Neural cell (in vitro differentiated cells): ENCODE data around the gene PHKG1. TPM values are rescaled to one million over a fixed set of nuclear protein-coding genes. Genes with fewer than 3 reads are reported as not detected.

Experiments used
- H2AFZ ChIP-seq: fragments of 200-600, 300-800 bp; sonication (generic), shearing (Covaris generic); 2 replicates; pipeline ENCODE4 v1.6.0; 2014; ENCODE audit warnings: low read depth, mild to moderate bottlenecking, antibody characterized with exemption, low read length, moderate library complexity
- H3F3A ChIP-seq: fragments of 200-600 bp; shearing (Covaris generic); 2 replicates; pipeline ENCODE4 v1.6.1; 2016; ENCODE audit warnings: mild to moderate bottlenecking, moderate library complexity, mixed read lengths, antibody characterized with exemption, low read length; ENCODE audit not compliant: insufficient read depth, poor library complexity, severe bottlenecking
- H3K27ac ChIP-seq: fragments of 200-600, 300-800 bp; sonication (generic), shearing (Covaris generic); 2 replicates; pipeline ENCODE4 v1.5.1; 2014; ENCODE audit warnings: mild to moderate bottlenecking, low read length, moderate library complexity
- H3K27me3 ChIP-seq: fragments of 300-800, 200-600 bp; sonication (generic), shearing (Covaris generic); 2 replicates; pipeline ENCODE4 v1.6.0; 2014; ENCODE audit warnings: mild to moderate bottlenecking, low read depth, low read length, moderate library complexity; ENCODE audit not compliant: insufficient read depth
- H3K36me3 ChIP-seq: fragments of 300-800, 200-600 bp; sonication (generic), shearing (Covaris generic); 2 replicates; pipeline ENCODE4 v1.5.1; 2014; ENCODE audit warnings: mild to moderate bottlenecking, antibody characterized with exemption, low read length, moderate library complexity; ENCODE audit not compliant: insufficient read depth
- H3K4me2 ChIP-seq: fragments of 300-800, 200-600 bp; sonication (generic), shearing (Covaris generic); 2 replicates; pipeline ENCODE4 v1.6.0; 2014; ENCODE audit warnings: mild to moderate bottlenecking, low read length
- H3K4me3 ChIP-seq: fragments of 300-800, 200-600 bp; sonication (generic), shearing (Covaris generic); 2 replicates; pipeline ENCODE4 v1.5.1; 2014; ENCODE audit warnings: mild to moderate bottlenecking, low read length, moderate library complexity
- H3K79me2 ChIP-seq: fragments of 200-600 bp; shearing (Covaris generic); replicated peaks from 2 replicates; pipeline ENCODE4 v1.6.0; 2014; ENCODE audit warnings: mild to moderate bottlenecking, low read length, moderate library complexity; ENCODE audit not compliant: insufficient read depth
- H3K9ac ChIP-seq: fragments of 300-800, 200-600 bp; sonication (generic), shearing (Covaris generic); 2 replicates; pipeline ENCODE4 v1.6.1; 2016; ENCODE audit warnings: mild to moderate bottlenecking, low read length, mixed read lengths
- H3K9me2 ChIP-seq: fragments of 200-600 bp; shearing (Covaris generic); 2 replicates; pipeline ENCODE4 v1.6.1; 2016; ENCODE audit warnings: mild to moderate bottlenecking, low read length, mixed read lengths; ENCODE audit not compliant: insufficient read depth
- H3K9me3 ChIP-seq: fragments of 200-600, 300-800 bp; sonication (generic), shearing (Covaris generic); 2 replicates; pipeline ENCODE4 v1.6.1; 2016; ENCODE audit warnings: mild to moderate bottlenecking, mixed run types, low read length, moderate library complexity, mixed read lengths
- H4K20me1 ChIP-seq: fragments of 200-600 bp; shearing (Covaris generic); 2 replicates; pipeline ENCODE4 v1.6.1; 2016; ENCODE audit warnings: mild to moderate bottlenecking, mixed run types; ENCODE audit not compliant: insufficient read depth
- CTCF ChIP-seq: fragments of 450-650 bp; IDR thresholded peaks from 2 replicates; pipeline ENCODE4 v1.5.1; 2014; ENCODE audit warnings: antibody characterized with exemption, mild to moderate bottlenecking, moderate library complexity; ENCODE audit not compliant: poor library complexity, severe bottlenecking
- EP300 ChIP-seq: fragments of 450-650 bp; conservative IDR thresholded peaks from 2 replicates; pipeline ENCODE4 v1.6.1; 2014; ENCODE audit warnings: antibody characterized with exemption, mild to moderate bottlenecking, moderate library complexity; ENCODE audit not compliant: poor library complexity, severe bottlenecking
- EZH2 ChIP-seq: fragments of 200-600, 300-800 bp; shearing (Covaris generic), sonication (generic); IDR thresholded peaks from 2 replicates; pipeline ENCODE4 v1.6.1; 2014; ENCODE audit warnings: antibody characterized with exemption, low read length, borderline replicate concordance, mild to moderate bottlenecking; ENCODE audit not compliant: insufficient read depth, poor library complexity, severe bottlenecking
- MXI1 ChIP-seq: fragments of 450-650 bp; conservative IDR thresholded peaks from 2 replicates; pipeline ENCODE4 v1.6.1; 2014; ENCODE audit warnings: antibody characterized with exemption, mild to moderate bottlenecking; ENCODE audit not compliant: poor library complexity, severe bottlenecking
- POLR2AphosphoS5 ChIP-seq: IDR thresholded peaks from 2 replicates; pipeline ENCODE4 v1.6.1; 2012
- RAD21 ChIP-seq: fragments of 450-650 bp; conservative IDR thresholded peaks from 2 replicates; pipeline ENCODE4 v1.6.1; 2014; ENCODE audit warnings: antibody characterized with exemption, mild to moderate bottlenecking, moderate library complexity
- REST ChIP-seq: IDR thresholded peaks from 2 replicates; pipeline ENCODE4 v1.6.1; 2012; ENCODE audit warnings: borderline replicate concordance
- SMC3 ChIP-seq: fragments of 450-650 bp; conservative IDR thresholded peaks from 2 replicates; pipeline ENCODE4 v1.6.1; 2014; ENCODE audit warnings: antibody characterized with exemption, mild to moderate bottlenecking, moderate library complexity; ENCODE audit not compliant: poor library complexity
- TAF1 ChIP-seq: IDR thresholded peaks from 2 replicates; pipeline ENCODE4 v1.6.1; 2012; ENCODE audit warnings: low read depth
- polyA plus RNA-seq: library from polyadenylated mRNA; depleted of rRNA; stranded (reverse); fragments of >200 nt; gene quantifications from 2 replicates; pipeline ENCODE4 v1.2.3, GENCODE V29; 2014

PHKG1 gene
- polyA plus RNA-seq, 1 donor from 2014 or later, result 2.6 TPM

GRCh38 chr7:56125831-56126230 is 33.1 kb upstream of the PHKG1 start:
- no peaks in the 10 kb centered on the region for H3F3A ChIP-seq
- H4K20me1 ChIP-seq, result no peaks in the 10 kb centered on the region
- no peaks in the 10 kb centered on the region for H3K9me2 ChIP-seq
- TF ChIP-seq POLR2AphosphoS5 (no peak), RAD21 (no peak), CTCF (no peak), SMC3 (no peak), TAF1 (no peak), EZH2 (no peak), REST (no peak), MXI1 (no peak), EP300 (no peak)
- H3K9ac ChIP-seq, result no peak overlapping the region
- H3K27me3 ChIP-seq, result no peaks in the 10 kb centered on the region
- H3K4me3 ChIP-seq, result no peak overlapping the region
- no peak overlapping the region for H3K27ac ChIP-seq
- no peaks in the 10 kb centered on the region for H3K9me3 ChIP-seq
- H3K4me2 ChIP-seq, result no peak overlapping the region
- no peaks in the 10 kb centered on the region for H3K36me3 ChIP-seq
- no peaks in the 10 kb centered on the region for H3K79me2 ChIP-seq
- H2AFZ ChIP-seq, result no peak overlapping the region

- H3K27ac ChIP-seq, result no peak overlapping the region
- no peak overlapping the region for H3K9ac ChIP-seq
- H3K79me2 ChIP-seq, result no peaks in the 10 kb centered on the region
- no peak overlapping the region for H3K4me2 ChIP-seq
- H3K27me3 ChIP-seq, result no peaks in the 10 kb centered on the region
- no peaks in the 10 kb centered on the region for H3F3A ChIP-seq
- no peak for TF ChIP-seq CTCF
- no peak for TF ChIP-seq POLR2AphosphoS5
- no peak for TF ChIP-seq EP300
- no peak for TF ChIP-seq RAD21
- no peak for TF ChIP-seq SMC3
- no peak for TF ChIP-seq TAF1
- no peak for TF ChIP-seq EZH2
- TF ChIP-seq MXI1, result no peak
- no peak for TF ChIP-seq REST
- H2AFZ ChIP-seq, result no peak overlapping the region
- H3K36me3 ChIP-seq, result no peaks in the 10 kb centered on the region
- no peaks in the 10 kb centered on the region for H3K9me2 ChIP-seq
- H3K9me3 ChIP-seq, result no peaks in the 10 kb centered on the region
- H3K4me3 ChIP-seq, result no peak overlapping the region
- H4K20me1 ChIP-seq, result no peaks in the 10 kb centered on the region
Measured at GRCh38 chr7:56124981-56125380, 32.2 kb upstream of the PHKG1 start.
